Gastrocnemius medialis (tissue), 4 donors: ENCODE measurements around the gene PARD3B.

ENCODE experiments used
- POLR2A ChIP-seq, 2 donors: fragments of 450-650 bp; IDR thresholded peaks; one replicate each; pipeline ENCODE4 v1.6.1; 2017; ENCODE audit warnings: antibody characterized with exemption in 2 of 2, mild to moderate bottlenecking in 2 of 2, moderate library complexity in 2 of 2
- TF ChIP-seq, protein P1 (sequence below), 5 experiments: fragments of 450-650 bp in 3 of 5; fragments of 200-600 bp in 2 of 5; sonication (generic) in 2 of 5; IDR thresholded peaks in 4 of 5; conservative IDR thresholded peaks in 1 of 5; 1 replicate in 4 of 5; 2 replicates in 1 of 5; pipeline ENCODE4 v1.5.1; 2016 to 2019; ENCODE audit warnings: antibody characterized with exemption in 5 of 5, mild to moderate bottlenecking in 3 of 5, moderate library complexity in 3 of 5

DNA sequence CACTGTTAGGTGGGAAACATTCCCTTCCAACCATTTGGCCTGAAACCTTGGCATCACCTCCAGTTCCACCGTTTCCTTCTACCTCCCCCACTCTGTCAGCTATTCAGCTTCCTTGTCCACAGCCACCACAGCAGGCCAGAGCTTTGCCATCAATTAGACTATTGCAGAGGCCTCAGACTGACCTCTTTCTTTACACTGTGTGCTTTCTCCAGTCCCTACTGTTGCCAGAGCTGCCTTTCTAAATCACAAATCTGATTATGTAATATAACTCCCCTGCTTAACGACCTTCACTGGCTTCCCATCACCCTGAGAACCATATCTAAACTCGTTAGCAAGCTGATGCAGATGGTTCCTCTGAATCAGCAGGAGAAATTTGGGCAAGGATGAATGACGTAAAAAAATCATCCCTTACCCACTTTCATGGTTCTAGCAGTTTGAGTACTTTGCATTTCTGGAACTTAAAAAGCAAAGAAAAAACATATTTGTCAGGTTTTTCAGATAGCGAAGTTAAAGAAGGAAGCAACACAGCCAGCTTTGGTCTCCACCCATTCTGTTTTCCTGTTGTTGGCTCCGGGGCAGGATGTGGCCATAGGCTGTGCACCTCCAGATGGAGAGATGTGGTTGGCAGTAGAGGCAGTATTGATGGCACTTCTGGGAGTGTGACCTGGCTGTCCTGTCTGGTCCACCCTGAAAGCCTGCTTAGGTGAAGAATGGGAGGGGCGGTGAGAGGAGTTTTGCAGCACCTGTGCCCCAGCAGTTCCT is 422.1 kb downstream of the PARD3B start:
- TF ChIP-seq, protein P1, sequence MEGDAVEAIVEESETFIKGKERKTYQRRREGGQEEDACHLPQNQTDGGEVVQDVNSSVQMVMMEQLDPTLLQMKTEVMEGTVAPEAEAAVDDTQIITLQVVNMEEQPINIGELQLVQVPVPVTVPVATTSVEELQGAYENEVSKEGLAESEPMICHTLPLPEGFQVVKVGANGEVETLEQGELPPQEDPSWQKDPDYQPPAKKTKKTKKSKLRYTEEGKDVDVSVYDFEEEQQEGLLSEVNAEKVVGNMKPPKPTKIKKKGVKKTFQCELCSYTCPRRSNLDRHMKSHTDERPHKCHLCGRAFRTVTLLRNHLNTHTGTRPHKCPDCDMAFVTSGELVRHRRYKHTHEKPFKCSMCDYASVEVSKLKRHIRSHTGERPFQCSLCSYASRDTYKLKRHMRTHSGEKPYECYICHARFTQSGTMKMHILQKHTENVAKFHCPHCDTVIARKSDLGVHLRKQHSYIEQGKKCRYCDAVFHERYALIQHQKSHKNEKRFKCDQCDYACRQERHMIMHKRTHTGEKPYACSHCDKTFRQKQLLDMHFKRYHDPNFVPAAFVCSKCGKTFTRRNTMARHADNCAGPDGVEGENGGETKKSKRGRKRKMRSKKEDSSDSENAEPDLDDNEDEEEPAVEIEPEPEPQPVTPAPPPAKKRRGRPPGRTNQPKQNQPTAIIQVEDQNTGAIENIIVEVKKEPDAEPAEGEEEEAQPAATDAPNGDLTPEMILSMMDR (IDR thresholded peaks at IDR 0.05 in 4 of 5, conservative IDR thresholded peaks at IDR 0.05 in 1 of 5): no peak
- TF ChIP-seq POLR2A (IDR thresholded peaks at IDR 0.05): no peak
